IMR-90 (cell line): ENCODE measurements around the gene KHNYN. TPM values are rescaled to one million over a fixed set of nuclear protein-coding genes. Genes with fewer than 3 reads are reported as not detected.

Experiments used
- ATAC-seq: fragments of 200-7000 bp; cut with Tn5 transposase; 2 replicates; pipeline ENCODE4 v1.9.1; 2020; ENCODE audit warnings: low read depth, mild to moderate bottlenecking, moderate library complexity
- BruUV-seq: library from RNA; stranded (reverse); fragments of 400-500 nt; replicated peaks from 2 replicates; lab custom pipeline; 2021; lab: Mats Ljungman, UMichigan
- CTCF ChIA-PET: fragments of 300-600 bp; formaldehyde crosslinking; extraction: SDS; loops from one replicate; lab custom pipeline; 2021; ENCODE audit warnings: antibody characterized with exemption; lab: Yijun Ruan, JAX
- POLR2A ChIA-PET: fragments of 300-600 bp; sonication (Branson Sonifier 250); formaldehyde crosslinking; loops from one replicate; lab custom pipeline; 2022; ENCODE audit warnings: antibody characterized with exemption; ENCODE audit not compliant: unreplicated experiment; lab: Charles Lee
- DNase-seq: peaks from one replicate; pipeline ENCODE4 v3.0.0; 2013
- H2AFZ ChIP-seq: replicated peaks from 2 replicates; pipeline ENCODE3; 2013; ENCODE audit warnings: low read length, mild to moderate bottlenecking; ENCODE audit not compliant: poor library complexity
- H2AK5ac ChIP-seq: 2 replicates; pipeline ENCODE4 v1.6.1; 2013; ENCODE audit warnings: low read depth, low read length, inconsistent platforms
- H2AK9ac ChIP-seq: replicated peaks from 2 replicates; pipeline ENCODE3; 2013; ENCODE audit warnings: mild to moderate bottlenecking, low read depth, low read length, moderate library complexity; ENCODE audit not compliant: poor library complexity
- H2BK120ac ChIP-seq: 2 replicates; pipeline ENCODE4 v1.6.1; 2013; ENCODE audit warnings: low read depth, low read length, inconsistent platforms
- H2BK15ac ChIP-seq: 3 replicates; pipeline ENCODE4 v1.6.1; 2013; ENCODE audit warnings: low read depth, low read length, inconsistent platforms
- H2BK20ac ChIP-seq: 2 replicates; pipeline ENCODE4 v1.6.1; 2013; ENCODE audit warnings: low read depth, mild to moderate bottlenecking, inconsistent platforms, low read length, moderate library complexity
- H2BK5ac ChIP-seq: 2 replicates; pipeline ENCODE4 v1.6.1; 2013; ENCODE audit warnings: mild to moderate bottlenecking, low read depth, low read length, inconsistent platforms; ENCODE audit not compliant: poor library complexity, severe bottlenecking
- H3K14ac ChIP-seq: replicated peaks from 2 replicates; pipeline ENCODE4 v1.6.1; 2013; ENCODE audit warnings: low read depth, low read length, inconsistent platforms
- H3K18ac ChIP-seq: 2 replicates; pipeline ENCODE4 v1.6.1; 2013; ENCODE audit warnings: low read depth, low read length, control low read depth
- H3K23ac ChIP-seq: 2 replicates; pipeline ENCODE4 v1.6.1; 2013; ENCODE audit warnings: low read depth, low read length, inconsistent platforms
- H3K27ac ChIP-seq: 2 replicates; pipeline ENCODE4 v1.5.1; 2013; ENCODE audit warnings: mild to moderate bottlenecking, control low read depth, low read length; ENCODE audit not compliant: insufficient read depth
- H3K27me3 ChIP-seq: 2 replicates; pipeline ENCODE4 v1.6.1; 2013; ENCODE audit warnings: low read length; ENCODE audit not compliant: control insufficient read depth, insufficient read depth
- H3K36me3 ChIP-seq: 2 replicates; pipeline ENCODE4 v1.6.1; 2013; ENCODE audit warnings: low read length, mixed read lengths; ENCODE audit not compliant: control insufficient read depth, insufficient read depth
- H3K4ac ChIP-seq: 2 replicates; pipeline ENCODE4 v1.6.1; 2013; ENCODE audit warnings: low read depth, low read length, inconsistent platforms
- H3K4me1 ChIP-seq: 2 replicates; pipeline ENCODE4 v1.6.1; 2013; ENCODE audit warnings: low read length, mixed read lengths; ENCODE audit not compliant: control insufficient read depth, insufficient read depth
- H3K4me2 ChIP-seq: 2 replicates; pipeline ENCODE4 v1.6.1; 2013; ENCODE audit warnings: low read depth, mild to moderate bottlenecking, control low read depth, low read length, moderate library complexity
- H3K4me3 ChIP-seq: 2 replicates; pipeline ENCODE4 v1.5.1; 2013; ENCODE audit warnings: low read depth, mild to moderate bottlenecking, control low read depth, low read length, moderate library complexity; ENCODE audit not compliant: insufficient read depth
- H3K56ac ChIP-seq: 2 replicates; pipeline ENCODE4 v1.6.1; 2013; ENCODE audit warnings: low read length, inconsistent platforms; ENCODE audit not compliant: insufficient read depth; ENCODE audit errors: extremely low read depth
- H3K79me1 ChIP-seq, 2 experiments: 2 replicates each; pipeline ENCODE4 v1.6.1; 2013; ENCODE audit warnings: low read length in 2 of 2, inconsistent platforms in 1 of 2, low read depth in 1 of 2
- H3K9ac ChIP-seq: 2 replicates; pipeline ENCODE4 v1.6.1; 2013; ENCODE audit warnings: low read depth, low read length, control low read depth
- H3K9me1 ChIP-seq: 2 replicates; pipeline ENCODE4 v1.6.1; 2013; ENCODE audit warnings: low read length, inconsistent platforms; ENCODE audit not compliant: insufficient read depth
- H3K9me3 ChIP-seq: 2 replicates; pipeline ENCODE4 v1.6.1; 2013; ENCODE audit warnings: low read length; ENCODE audit not compliant: control insufficient read depth, insufficient read depth
- H4K20me1 ChIP-seq: 2 replicates; pipeline ENCODE4 v1.6.1; 2013; ENCODE audit warnings: low read length, inconsistent platforms; ENCODE audit not compliant: insufficient read depth
- H4K5ac ChIP-seq: 2 replicates; pipeline ENCODE4 v1.6.1; 2013; ENCODE audit warnings: mild to moderate bottlenecking, low read depth, low read length, control low read depth
- H4K8ac ChIP-seq, 2 experiments: 2 replicates each; pipeline ENCODE4 v1.6.1; 2013; ENCODE audit warnings: low read depth in 2 of 2, low read length in 2 of 2, control low read depth in 1 of 2, inconsistent platforms in 1 of 2
- H4K91ac ChIP-seq: 2 replicates; pipeline ENCODE4 v1.6.1; 2013; ENCODE audit warnings: low read depth, low read length, inconsistent platforms; ENCODE audit not compliant: insufficient read depth
- BHLHE40 ChIP-seq: fragments of 150-350 bp; IDR thresholded peaks from 2 replicates; pipeline ENCODE4 v1.6.1; 2016; ENCODE audit warnings: mild to moderate bottlenecking, low read depth, low read length
- CEBPB ChIP-seq: IDR thresholded peaks from 2 replicates; pipeline ENCODE4 v1.6.1; 2012; ENCODE audit warnings: low read depth, low read length, improper control_type of control experiment
- CHD1 ChIP-seq: IDR thresholded peaks from 2 replicates; pipeline ENCODE4 v1.6.1; 2012; ENCODE audit warnings: low read depth, low read length, improper control_type of control experiment
- ELK1 ChIP-seq: fragments of 150-350 bp; IDR thresholded peaks from 2 replicates; pipeline ENCODE4 v1.6.1; 2016; ENCODE audit warnings: low read depth, mild to moderate bottlenecking, low read length, moderate library complexity, borderline replicate concordance
- FOS ChIP-seq: fragments of 150-350 bp; IDR thresholded peaks from 2 replicates; pipeline ENCODE4 v1.6.1; 2016; ENCODE audit warnings: low read depth, low read length
- RAD21 ChIP-seq: IDR thresholded peaks from 2 replicates; pipeline ENCODE4 v1.6.1; 2012; ENCODE audit warnings: low read length, improper control_type of control experiment
- SMC3 ChIP-seq: fragments of 150-350 bp; IDR thresholded peaks from 2 replicates; pipeline ENCODE4 v1.6.1; 2016; ENCODE audit warnings: low read depth, mild to moderate bottlenecking, antibody characterized with exemption, low read length, moderate library complexity
- USF2 ChIP-seq: fragments of 150-350 bp; IDR thresholded peaks from 2 replicates; pipeline ENCODE4 v1.6.1; 2017; ENCODE audit warnings: mild to moderate bottlenecking, antibody characterized with exemption, low read length, low read depth
- WGBS, 2 experiments: methylation state at CpG; one replicate each; pipeline versions ENCODE4 v1.1.5 to v1.1.7; 2013; ENCODE audit warnings: missing lambda C conversion rate in 2 of 2; ENCODE audit not compliant: insufficient read length in 1 of 2; ENCODE audit errors: extremely low coverage in 2 of 2; 5-methylcytosine and 5-hydroxymethylcytosine counted together
- dilution Hi-C: fragments of 300-500 bp; cut with HindIII; formaldehyde crosslinking; loops from one replicate; pipeline ENCODE4 v1.14.3; 2018; ENCODE audit warnings: low sequenced_read_pairs; ENCODE audit not compliant: unreplicated experiment
- in situ Hi-C: fragments of 300-500 bp; cut with MboI; formaldehyde crosslinking; loops from 3 replicates; pipeline ENCODE4 v1.14.3; 2019; ENCODE audit warnings: low sequenced_read_pairs, inconsistent platforms, mixed read lengths
- intact Hi-C: fragments of 100-400 bp; cut with micrococcal nuclease; formaldehyde crosslinking; loops from 2 replicates; pipeline ENCODE4 v1.10.0; 2022
- polyA plus RNA-seq, 3 experiments: library from polyadenylated mRNA; depleted of rRNA; stranded (reverse); fragments of >200 nt; gene quantifications; 2 replicates each; pipeline ENCODE4 v1.2.3, GENCODE V29; 2012; ENCODE audit warnings: low replicate concordance in 1 of 3
- total RNA-seq: library from RNA; depleted of rRNA; stranded (reverse); fragments of >200 nt; gene quantifications from 2 replicates; pipeline ENCODE4 v1.2.3, GENCODE V29; 2012

Gene KHNYN
- total and polyA plus RNA-seq, 2 of the 4 experiments (the other 2 are of a cell fraction), result 18.9 to 24.4 TPM

- H3K79me1 ChIP-seq, result no peaks in the 10 kb centered on the region
- H3K18ac ChIP-seq, result no peak overlapping the region
- no peaks in the 10 kb centered on the region for H3K27me3 ChIP-seq
- DNase-seq (no peak), ATAC-seq (no peak)
- ChIA-PET CTCF (no interaction called here), POLR2A (no interaction called here)
- no peak overlapping the region for H2BK5ac ChIP-seq
- H2BK15ac ChIP-seq, result no peak overlapping the region
- no peaks in the 10 kb centered on the region for H3K4me1 ChIP-seq
- H2AFZ ChIP-seq, result no peak overlapping the region
- H3K23ac ChIP-seq, result no peak overlapping the region
- H3K36me3 ChIP-seq, result no peaks in the 10 kb centered on the region
- H3K4me2 ChIP-seq, result no peak overlapping the region
- no peak overlapping the region for H2AK5ac ChIP-seq
- intact Hi-C loops (loop anchor here (10.0 kb wide), 1 partner anchor 162 kb away; no protein-coding TSS in a partner anchor), dilution Hi-C loops (no loop called here), in situ Hi-C loops (no loop called here)
- no peak overlapping the region for H2BK120ac ChIP-seq
- H4K5ac ChIP-seq, result no peak overlapping the region
- no peak for TF ChIP-seq SMC3
- TF ChIP-seq USF2, result no peak
- TF ChIP-seq RAD21, result no peak
- TF ChIP-seq FOS, result no peak
- TF ChIP-seq CHD1, result no peak
- no peak for TF ChIP-seq CEBPB
- no peak for TF ChIP-seq BHLHE40
- no peak for TF ChIP-seq ELK1
- no peak overlapping the region for H3K56ac ChIP-seq
- no peak overlapping the region for H4K8ac ChIP-seq
- H3K14ac ChIP-seq, result no peak overlapping the region
- H3K4me3 ChIP-seq, result no peak overlapping the region
- H4K20me1 ChIP-seq, result no peaks in the 10 kb centered on the region
- H3K9me1 ChIP-seq, result no peaks in the 10 kb centered on the region
- H2AK9ac ChIP-seq, result no peak overlapping the region
- H3K4ac ChIP-seq, result no peak overlapping the region
- no peak overlapping the region for H3K9ac ChIP-seq
- BruUV-seq, result no TSS peak
- H2BK20ac ChIP-seq, result no peak overlapping the region
- H3K27ac ChIP-seq, result no peak overlapping the region
- H3K9me3 ChIP-seq, result no peaks in the 10 kb centered on the region
- no CpG with 5 or more reads among the region's 5 CpGs for WGBS, 2 experiments
- no peak overlapping the region for H4K91ac ChIP-seq
Observed at GRCh38 chr14:24463017-24463883, 33.5 kb downstream of the KHNYN start.
